ENCODE results near the gene PDE4D. TPM values are rescaled to one million over a fixed set of nuclear protein-coding genes. Genes with fewer than 3 reads are reported as not detected.
A peak's percentile ranks its signal among the peaks of the same experiment; 100 is the strongest.

Gene PDE4D
- total and polyA plus RNA-seq, 4 donors: 12.8 to 167 (median 44.5) TPM

DNA sequence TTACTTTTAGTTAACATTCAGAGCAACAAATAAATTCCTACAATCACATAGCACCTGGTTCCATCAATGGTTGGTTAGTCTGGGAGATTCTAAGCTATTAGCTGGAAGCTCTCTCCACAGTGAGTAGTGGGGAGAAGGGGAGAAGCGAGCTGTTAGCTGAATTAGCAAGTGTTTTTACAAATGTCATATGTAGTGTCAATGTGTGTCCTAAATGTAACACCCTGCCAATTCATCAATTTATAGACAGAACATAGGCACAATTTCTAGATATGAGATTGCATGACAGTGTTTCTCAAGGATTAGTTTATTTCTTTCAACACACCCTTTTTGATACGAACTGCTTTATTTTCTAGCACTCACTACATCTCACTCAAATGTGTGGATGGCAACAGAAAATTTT, 349.0 kb downstream of the PDE4D start:
- 94 to 97% methylated on average over 2 of the region's 2 CpGs for WGBS, 2 donors
- Histone ChIP-seq H3K4me1 (ENCODE audit: control insufficient read depth in 5 of 5, insufficient read depth in 5 of 5, low read length in 5 of 5) (peaks cover 2 to 54% (median 23%) of the 10 kb centered on the region in 5 donors), H3K27me3 (ENCODE audit: control insufficient read depth in 3 of 3, insufficient read depth in 3 of 3, low read length in 2 of 3) (no peaks in the 10 kb centered on the region), H3K36me3 (ENCODE audit: control insufficient read depth in 4 of 4, insufficient read depth in 4 of 4, low read length in 4 of 4) (no peaks in the 10 kb centered on the region), H3K4me3 (no peak overlapping the region), H3K9me3 (ENCODE audit: control insufficient read depth in 4 of 4, insufficient read depth in 3 of 4, low read length in 3 of 4) (no peaks in the 10 kb centered on the region), H3K9ac (ENCODE audit: insufficient read depth in 1 of 2, low read length in 2 of 2) (no peak overlapping the region), H3K27ac (ENCODE audit: low read depth in 1 of 2, low read length in 1 of 2) (no peak overlapping the region)
- TF ChIP-seq, protein P1, sequence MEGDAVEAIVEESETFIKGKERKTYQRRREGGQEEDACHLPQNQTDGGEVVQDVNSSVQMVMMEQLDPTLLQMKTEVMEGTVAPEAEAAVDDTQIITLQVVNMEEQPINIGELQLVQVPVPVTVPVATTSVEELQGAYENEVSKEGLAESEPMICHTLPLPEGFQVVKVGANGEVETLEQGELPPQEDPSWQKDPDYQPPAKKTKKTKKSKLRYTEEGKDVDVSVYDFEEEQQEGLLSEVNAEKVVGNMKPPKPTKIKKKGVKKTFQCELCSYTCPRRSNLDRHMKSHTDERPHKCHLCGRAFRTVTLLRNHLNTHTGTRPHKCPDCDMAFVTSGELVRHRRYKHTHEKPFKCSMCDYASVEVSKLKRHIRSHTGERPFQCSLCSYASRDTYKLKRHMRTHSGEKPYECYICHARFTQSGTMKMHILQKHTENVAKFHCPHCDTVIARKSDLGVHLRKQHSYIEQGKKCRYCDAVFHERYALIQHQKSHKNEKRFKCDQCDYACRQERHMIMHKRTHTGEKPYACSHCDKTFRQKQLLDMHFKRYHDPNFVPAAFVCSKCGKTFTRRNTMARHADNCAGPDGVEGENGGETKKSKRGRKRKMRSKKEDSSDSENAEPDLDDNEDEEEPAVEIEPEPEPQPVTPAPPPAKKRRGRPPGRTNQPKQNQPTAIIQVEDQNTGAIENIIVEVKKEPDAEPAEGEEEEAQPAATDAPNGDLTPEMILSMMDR (IDR thresholded peaks at IDR 0.05; ENCODE audit: control extremely low read depth, extremely low read depth): no peak
- ATAC-seq (ENCODE audit: insufficient read depth, low FRiP score): no peak
- no peak for DNase-seq

DNA sequence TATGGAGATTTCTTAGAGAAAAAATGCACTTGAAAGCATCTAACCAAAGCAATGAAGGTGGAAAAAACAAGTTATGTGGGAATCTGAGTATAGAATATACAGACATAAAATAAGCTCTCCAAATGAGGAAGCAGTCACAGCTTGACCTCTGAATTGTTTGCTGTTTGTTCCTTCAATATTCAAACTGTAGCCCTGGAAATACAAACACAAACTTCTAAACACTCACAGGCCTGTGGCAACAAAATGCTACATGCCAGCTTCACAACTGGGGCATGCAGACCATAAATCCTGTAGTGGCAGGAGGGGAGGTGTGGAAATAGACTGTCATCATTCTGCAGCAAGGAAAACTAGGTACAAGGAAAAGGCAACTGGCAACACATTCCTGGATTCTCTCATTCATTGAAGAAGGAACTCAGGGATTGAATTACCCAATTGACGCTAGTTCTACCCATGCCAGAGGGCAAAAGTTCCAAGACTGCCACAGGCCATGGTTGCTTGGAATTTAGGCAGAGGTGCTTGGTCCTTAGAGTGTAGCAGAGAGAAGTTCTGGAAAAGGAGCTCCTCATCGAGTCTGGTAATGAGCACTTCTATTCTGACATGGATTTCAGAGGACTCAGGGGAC, 349.6 kb downstream of the PDE4D start:
- peak; percentile 24 for ATAC-seq (ENCODE audit: insufficient read depth, low FRiP score)
- peak; percentile 27 to 77 (median 71) for DNase-seq
- 49 to 69% methylated on average over 2 of the region's 2 CpGs for WGBS, 2 donors
- Histone ChIP-seq H3K36me3 (ENCODE audit: control insufficient read depth in 4 of 4, insufficient read depth in 4 of 4, low read length in 4 of 4) (no peaks in the 10 kb centered on the region), H3K27me3 (ENCODE audit: control insufficient read depth in 3 of 3, insufficient read depth in 3 of 3, low read length in 2 of 3) (no peaks in the 10 kb centered on the region), H3K4me3 (no peak overlapping the region), H3K9me3 (ENCODE audit: control insufficient read depth in 4 of 4, insufficient read depth in 3 of 4, low read length in 3 of 4) (no peaks in the 10 kb centered on the region), H3K4me1 (ENCODE audit: control insufficient read depth in 5 of 5, insufficient read depth in 5 of 5, low read length in 5 of 5) (peaks cover 2 to 54% (median 23%) of the 10 kb centered on the region in 5 donors), H3K9ac (ENCODE audit: insufficient read depth in 1 of 2, low read length in 2 of 2) (no peak overlapping the region), H3K27ac (ENCODE audit: low read depth in 1 of 2, low read length in 1 of 2) (no peak overlapping the region)
- TF ChIP-seq, protein P1 (IDR thresholded peaks at IDR 0.05; ENCODE audit: control extremely low read depth, extremely low read depth): no peak

GRCh38 chr5:59542851-59543820, 350.4 kb downstream of the PDE4D start:
- ATAC-seq (ENCODE audit: insufficient read depth, low FRiP score): no peak
- H3K4me1 ChIP-seq (ENCODE audit: control insufficient read depth in 5 of 5, insufficient read depth in 5 of 5, low read length in 5 of 5): peaks cover 2 to 51% (median 23%) of the 10 kb centered on the region in 5 donors
- peak overlapping the region in 1 of 2 donors; percentile 11 for H3K9ac ChIP-seq (ENCODE audit: insufficient read depth in 1 of 2, low read length in 2 of 2)
- H3K27ac ChIP-seq (ENCODE audit: low read depth in 1 of 2, low read length in 1 of 2): no peak overlapping the region
- TF ChIP-seq, protein P1 (IDR thresholded peaks at IDR 0.05; ENCODE audit: control extremely low read depth, extremely low read depth): no peak
- peak in 2 of 3 donors; percentile 65 to 83 for DNase-seq
- H3K36me3 ChIP-seq (ENCODE audit: control insufficient read depth in 4 of 4, insufficient read depth in 4 of 4, low read length in 4 of 4): no peaks in the 10 kb centered on the region
- no peaks in the 10 kb centered on the region for H3K9me3 ChIP-seq (ENCODE audit: control insufficient read depth in 4 of 4, insufficient read depth in 3 of 4, low read length in 3 of 4)
- H3K4me3 ChIP-seq: no peak overlapping the region
- WGBS, 2 donors: 48 to 74% methylated on average over 6 of the region's 6 CpGs
- no peaks in the 10 kb centered on the region for H3K27me3 ChIP-seq (ENCODE audit: control insufficient read depth in 3 of 3, insufficient read depth in 3 of 3, low read length in 2 of 3)

Data from lung (tissue), 12 donors.